SK-N-MC (cell line): ENCODE results near the gene GEMIN7.

Experiments
- EZH2 ChIP-seq: fragments of 200-600 bp; sonication (generic); IDR thresholded peaks from one replicate; pipeline ENCODE4 v1.6.1; 2017; ENCODE audit warnings: antibody characterized with exemption
- POLR2AphosphoS5 ChIP-seq: IDR thresholded peaks from 2 replicates; pipeline ENCODE4 v1.6.1; 2012; ENCODE audit warnings: mild to moderate bottlenecking, low read depth, low read length, borderline replicate concordance

DNA sequence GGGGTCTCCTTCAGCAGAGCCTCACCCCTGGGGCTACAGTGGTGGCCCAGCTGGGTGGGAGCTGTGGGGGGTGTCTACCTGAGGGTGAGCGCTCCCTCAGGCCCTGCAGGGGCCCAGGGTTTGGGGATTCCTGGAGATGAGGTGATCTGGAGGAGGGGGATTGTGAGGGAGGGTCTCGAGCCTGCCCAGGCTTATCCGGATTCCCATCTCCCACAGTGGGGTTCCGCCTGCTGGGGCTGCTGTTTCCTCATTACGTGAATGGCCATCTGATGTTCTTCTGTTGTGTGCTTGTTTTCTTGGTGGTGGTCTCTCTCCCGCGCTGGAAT lies 18.4 kb downstream of the GEMIN7 start:
- TF ChIP-seq POLR2AphosphoS5: no peak
- no peak for TF ChIP-seq EZH2
